ENCODE data around the gene CNNM4.

CNNM4 gene

GRCh38 chr2:96859099-96859649, 98.5 kb downstream of the CNNM4 start:
- DNase-seq (ENCODE audit: low read depth) = no peak

- DNase-seq (ENCODE audit: low read depth) = no peak
These were observed 99.0 kb downstream of the CNNM4 start for GRCh38 chr2:96859681-96860064.

- no peak for DNase-seq (ENCODE audit: low read depth)
These were observed 99.6 kb downstream of the CNNM4 start for GRCh38 chr2:96860065-96861029.

GRCh38 chr2:96861074-96861473, 100.4 kb downstream of the CNNM4 start:
- DNase-seq (ENCODE audit: low read depth) = no peak
